Stimulated activated CD8-positive, alpha-beta memory T cell treated with anti-CD3 and anti-CD28 coated beads, Interleukin-15, amount 100 ng/mL, for 24 hours (primary cell): Measurements from ENCODE around the gene HPN.

Experiments
- DNase-seq: peaks from one replicate; pipeline ENCODE4 v3.0.0-alpha.2; 2020; ENCODE audit warnings: low read depth

HPN gene

GRCh38 chr19:35105411-35106290, 64.1 kb downstream of the HPN start:
- no peak for DNase-seq

GRCh38 chr19:35106291-35106583, 64.7 kb downstream of the HPN start:
- no peak for DNase-seq

DNA sequence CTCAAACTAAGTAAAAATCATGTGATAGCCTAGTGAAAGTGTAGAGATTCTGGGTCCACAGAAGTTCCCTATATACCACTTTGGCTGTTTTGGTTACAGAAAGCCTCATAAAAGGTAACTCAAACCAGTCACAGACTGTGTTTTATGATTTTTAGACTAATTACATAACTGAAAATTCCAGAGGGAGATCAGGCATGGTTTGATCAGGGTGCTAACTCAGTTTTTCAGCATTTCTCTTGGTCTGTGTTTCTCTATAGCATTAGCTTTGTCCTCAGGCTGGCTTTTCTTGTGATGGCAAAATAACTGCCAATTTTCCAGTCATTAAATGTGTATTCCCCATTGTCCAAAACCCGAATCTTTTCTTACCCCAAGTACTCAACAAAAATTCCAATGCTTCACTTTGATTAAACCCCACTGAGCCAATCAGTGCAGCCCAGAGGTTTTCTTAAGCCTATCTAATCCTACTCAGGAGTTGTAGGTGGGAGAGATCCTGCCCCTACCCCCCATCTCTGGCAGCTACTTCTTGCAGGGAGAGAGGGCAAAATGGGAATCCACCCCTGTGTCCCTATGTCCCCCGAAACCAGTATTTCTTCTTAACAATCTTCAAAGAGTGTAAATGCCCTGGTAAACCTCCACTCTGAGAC, 65.5 kb downstream of the HPN start:
- no peak for DNase-seq

GRCh38 chr19:35107545-35107944, 66.0 kb downstream of the HPN start:
- DNase-seq: no peak

DNA sequence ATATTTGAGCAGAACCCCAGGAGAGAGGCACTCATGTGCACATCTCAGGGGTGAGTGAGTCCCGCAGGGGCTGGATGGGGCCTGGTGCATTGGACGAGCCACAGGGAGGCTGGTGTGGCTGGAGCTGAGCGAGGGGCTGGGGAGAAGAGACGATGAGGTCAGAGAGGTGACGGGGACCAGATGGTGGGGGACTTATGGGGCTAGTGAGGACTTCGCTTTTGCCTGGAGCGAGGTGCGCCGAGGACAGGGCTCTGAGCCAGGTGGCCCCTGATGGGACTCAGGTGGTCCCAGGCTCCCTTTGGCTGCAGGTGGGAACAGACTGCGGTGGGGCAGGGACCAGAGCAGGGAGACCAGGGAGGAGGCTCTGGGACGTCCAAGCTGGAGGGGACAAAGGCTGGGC, 67.2 kb downstream of the HPN start:
- DNase-seq: no peak

DNA sequence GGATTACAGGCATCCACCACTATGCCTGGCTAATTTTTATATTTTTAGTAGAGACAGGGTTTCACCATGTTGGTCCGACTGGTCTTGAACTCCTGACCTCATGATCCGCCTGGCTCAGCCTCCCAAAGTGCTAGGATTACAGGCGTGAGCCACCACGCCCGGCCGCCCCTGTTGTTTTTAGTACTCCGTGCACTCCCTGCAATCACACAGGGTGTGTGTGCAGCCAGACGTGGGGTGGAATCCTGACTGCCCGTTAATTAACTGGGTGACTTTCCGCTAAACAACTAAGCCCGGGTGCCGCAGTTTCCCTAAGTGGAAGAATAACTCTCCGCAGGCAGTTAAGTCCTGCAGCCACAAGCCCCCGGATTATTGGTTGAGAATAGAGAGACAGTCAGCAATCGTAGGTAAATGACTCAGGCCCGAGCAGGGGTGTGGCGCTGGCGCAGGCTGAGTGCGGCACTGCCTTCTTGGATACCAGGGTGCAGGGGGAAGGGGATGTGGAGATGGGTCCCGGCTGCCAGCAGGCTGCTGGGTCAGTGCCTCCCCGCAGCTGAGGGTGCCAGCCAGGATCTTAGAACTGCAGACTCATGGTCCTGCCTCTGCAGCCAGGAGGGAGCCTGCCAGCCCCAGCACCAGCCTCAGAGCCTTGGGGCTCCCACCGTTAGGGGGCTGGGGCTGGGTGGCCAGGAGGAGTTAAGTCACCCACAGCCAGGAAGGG, 68.0 kb downstream of the HPN start:
- DNase-seq: no peak

DNA sequence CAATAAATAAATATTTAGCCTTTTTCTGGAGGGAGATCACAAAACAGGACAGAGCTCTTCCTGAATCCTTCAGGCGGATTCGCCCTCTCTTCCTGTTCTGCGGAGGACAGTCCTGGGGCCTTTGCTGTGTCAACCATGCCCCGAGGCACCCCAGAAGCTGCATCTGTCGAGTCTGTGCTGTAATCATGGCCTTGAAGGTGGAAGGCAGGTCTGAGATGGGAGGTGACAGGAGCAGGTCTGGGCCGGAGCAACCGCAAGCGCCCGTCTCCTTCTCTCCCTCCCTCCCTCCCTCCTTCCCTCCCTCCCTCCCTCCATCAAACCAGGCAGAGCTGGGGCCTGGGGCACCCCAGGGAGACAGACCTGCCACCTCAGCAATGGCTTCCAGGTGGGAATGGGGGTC, 69.5 kb downstream of the HPN start:
- no peak for DNase-seq

DNA sequence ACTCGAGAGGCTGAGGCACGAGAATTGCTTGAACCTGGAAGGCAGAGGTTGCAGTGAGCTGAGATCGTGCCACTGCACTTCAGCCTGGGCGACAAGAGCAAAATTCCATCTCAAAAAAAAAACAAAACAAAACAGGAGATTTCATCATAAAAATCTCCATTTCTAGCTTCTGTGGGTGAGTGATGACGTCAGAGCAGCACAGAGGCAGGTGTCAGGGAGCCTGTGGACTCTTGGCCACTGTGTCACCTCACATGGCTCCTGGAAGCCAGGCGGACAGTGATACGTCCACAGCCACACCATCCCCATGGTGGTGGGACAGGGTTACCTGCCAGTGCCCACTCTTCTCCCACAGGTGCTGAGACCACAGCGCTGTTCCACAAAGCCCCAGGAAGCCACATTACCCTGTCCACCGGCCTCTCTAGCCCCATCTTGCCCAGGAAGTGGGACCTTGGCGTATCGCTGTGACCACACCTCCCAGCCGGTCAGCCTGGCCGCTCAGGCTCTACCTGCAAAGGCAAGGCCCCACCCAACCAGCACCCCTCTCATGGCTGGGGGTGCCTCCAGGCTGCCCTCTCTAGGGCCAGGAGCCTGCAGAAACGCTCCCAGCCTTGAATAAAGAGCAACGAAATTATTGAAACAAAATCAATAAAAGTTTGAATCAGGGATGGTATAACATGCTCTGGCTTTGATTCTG, 71.6 kb downstream of the HPN start:
- DNase-seq: no peak

- peak; percentile 61 for DNase-seq
Observed at GRCh38 chr19:35114353-35115176, 73.0 kb downstream of the HPN start.

- no peak for DNase-seq
Observed at GRCh38 chr19:35115177-35115951, 73.8 kb downstream of the HPN start, which contains the start of gene FXYD3. FXYD3 (plus strand) TSS chr19:35115823; CDS start chr19:35119377, 3,554 bp downstream.
